ENCODE data around the gene CHD2.
"Not testable (repeated sequence)": the region's sequence is repeated elsewhere in the genome, so short reads cannot be mapped to it uniquely, and the experiment has no call there.

CHD2 gene

DNA sequence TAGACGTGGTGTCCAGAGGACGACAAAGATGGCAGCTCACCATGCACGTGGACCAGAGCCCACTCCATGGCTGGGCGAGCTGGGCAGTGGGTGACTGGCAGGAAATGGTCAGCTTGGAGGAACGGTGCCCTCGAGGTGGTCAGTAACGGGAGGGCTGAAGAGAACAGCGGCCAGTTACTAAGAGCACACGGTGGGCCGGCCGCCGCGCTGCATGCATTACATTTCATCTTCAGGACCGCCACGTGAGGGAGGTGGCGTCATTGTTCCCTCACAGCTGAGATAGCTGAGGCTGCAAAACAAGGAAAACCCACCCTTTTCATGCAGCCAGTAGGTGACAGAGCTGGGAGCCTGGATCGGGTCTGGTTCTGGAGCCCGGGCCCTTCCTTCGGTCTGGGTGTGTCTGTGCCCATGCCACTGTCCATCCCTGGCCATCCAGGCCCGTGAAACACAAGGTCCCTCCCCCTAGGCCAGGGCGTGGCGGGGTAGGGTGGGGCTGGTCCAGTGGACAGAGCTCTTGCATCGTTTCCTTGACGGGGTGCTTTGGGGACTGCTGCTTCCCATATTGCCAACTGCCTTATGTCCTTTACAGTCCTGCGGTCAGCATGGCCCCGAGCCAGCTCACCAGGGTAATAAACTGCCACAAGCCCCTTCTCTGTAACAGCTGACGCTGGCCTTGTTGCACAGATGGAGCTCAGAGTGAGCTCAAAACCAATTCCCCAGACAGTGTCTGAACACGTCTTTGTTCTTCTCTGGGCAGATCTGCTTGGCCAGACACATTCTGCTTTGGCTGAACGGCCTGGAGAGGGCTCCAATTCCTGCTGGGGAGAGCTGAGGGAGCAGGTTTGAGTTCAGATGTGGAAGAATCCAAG is 137.1 kb downstream of the CHD2 start:
- Histone ChIP-seq H3K79me2 (ENCODE audit: insufficient read depth, low read length) (no peaks in the 10 kb centered on the region), H3K9me2 (replicated peaks; ENCODE audit: low read depth, low read length) (no peaks in the 10 kb centered on the region), H3K27me3 (ENCODE audit: insufficient read depth, low read length, poor library complexity, severe bottlenecking) (no peaks in the 10 kb centered on the region), H4K20me1 (ENCODE audit: insufficient read depth, low read length, poor library complexity, severe bottlenecking) (no peaks in the 10 kb centered on the region), H3K4me3 (ENCODE audit: low read length, poor library complexity, severe bottlenecking) (no peak overlapping the region), H3K4me1 (ENCODE audit: insufficient read depth, low read length, poor library complexity, severe bottlenecking) (no peaks in the 10 kb centered on the region), H3K9ac (ENCODE audit: low read depth, low read length, poor library complexity, severe bottlenecking) (no peak overlapping the region), H3K4me2 (ENCODE audit: low read depth, low read length, poor library complexity, severe bottlenecking) (no peak overlapping the region), H2AFZ (ENCODE audit: low read length) (no peak overlapping the region), H3K36me3 (ENCODE audit: insufficient read depth, low read length) (no peaks in the 10 kb centered on the region), H3F3A (ENCODE audit: low read depth) (no peaks in the 10 kb centered on the region), H3K9me3 (ENCODE audit: insufficient read depth, low read depth, low read length) (no peaks in the 10 kb centered on the region)
- TF ChIP-seq EZH2phosphoT487 (IDR thresholded peaks at IDR 0.05; ENCODE audit: borderline replicate concordance), result no peak
- no peak for TF ChIP-seq CTCF (conservative IDR thresholded peaks at IDR 0.05; ENCODE audit: low read length)

GRCh38 chr15:93037820-93038705 is 137.9 kb downstream of the CHD2 start:
- H3K9ac ChIP-seq (ENCODE audit: low read depth, low read length, poor library complexity, severe bottlenecking), result no peak overlapping the region
- no peaks in the 10 kb centered on the region for H4K20me1 ChIP-seq (ENCODE audit: insufficient read depth, low read length, poor library complexity, severe bottlenecking)
- H3K4me2 ChIP-seq (ENCODE audit: low read depth, low read length, poor library complexity, severe bottlenecking), result no peak overlapping the region
- no peaks in the 10 kb centered on the region for H3F3A ChIP-seq (ENCODE audit: low read depth)
- H3K79me2 ChIP-seq (ENCODE audit: insufficient read depth, low read length), result no peaks in the 10 kb centered on the region
- no peaks in the 10 kb centered on the region for H3K27me3 ChIP-seq (ENCODE audit: insufficient read depth, low read length, poor library complexity, severe bottlenecking)
- no peak overlapping the region for H3K4me3 ChIP-seq (ENCODE audit: low read length, poor library complexity, severe bottlenecking)
- no peaks in the 10 kb centered on the region for H3K9me3 ChIP-seq (ENCODE audit: insufficient read depth, low read depth, low read length)
- no peaks in the 10 kb centered on the region for H3K36me3 ChIP-seq (ENCODE audit: insufficient read depth, low read length)
- no peaks in the 10 kb centered on the region for H3K9me2 ChIP-seq (replicated peaks; ENCODE audit: low read depth, low read length)
- TF ChIP-seq CTCF (conservative IDR thresholded peaks at IDR 0.05; ENCODE audit: low read length) (no peak), EZH2phosphoT487 (IDR thresholded peaks at IDR 0.05; ENCODE audit: borderline replicate concordance) (no peak)
- no peaks in the 10 kb centered on the region for H3K4me1 ChIP-seq (ENCODE audit: insufficient read depth, low read length, poor library complexity, severe bottlenecking)
- H2AFZ ChIP-seq (ENCODE audit: low read length), result no peak overlapping the region

GRCh38 chr15:93039562-93040287 is 139.6 kb downstream of the CHD2 start:
- H3K9me2 ChIP-seq (replicated peaks; ENCODE audit: low read depth, low read length); H3K9ac ChIP-seq (ENCODE audit: low read depth, low read length, poor library complexity, severe bottlenecking); H3K79me2 ChIP-seq (ENCODE audit: insufficient read depth, low read length); H3K4me1 ChIP-seq (ENCODE audit: insufficient read depth, low read length, poor library complexity, severe bottlenecking); H3K27me3 ChIP-seq (ENCODE audit: insufficient read depth, low read length, poor library complexity, severe bottlenecking); H3K4me3 ChIP-seq (ENCODE audit: low read length, poor library complexity, severe bottlenecking); H3K4me2 ChIP-seq (ENCODE audit: low read depth, low read length, poor library complexity, severe bottlenecking); H2AFZ ChIP-seq (ENCODE audit: low read length); H3F3A ChIP-seq (ENCODE audit: low read depth); H3K36me3 ChIP-seq (ENCODE audit: insufficient read depth, low read length); H3K9me3 ChIP-seq (ENCODE audit: insufficient read depth, low read depth, low read length); H4K20me1 ChIP-seq (ENCODE audit: insufficient read depth, low read length, poor library complexity, severe bottlenecking): not testable (repeated sequence)

Data from Loucy (cell line).